Measurements from ENCODE around the gene OVCH1. TPM values are rescaled to one million over a fixed set of nuclear protein-coding genes. Genes with fewer than 3 reads are reported as not detected.

Gene OVCH1
- total RNA-seq, 1 experiment from 2014 or later: 1.9 TPM

DNA sequence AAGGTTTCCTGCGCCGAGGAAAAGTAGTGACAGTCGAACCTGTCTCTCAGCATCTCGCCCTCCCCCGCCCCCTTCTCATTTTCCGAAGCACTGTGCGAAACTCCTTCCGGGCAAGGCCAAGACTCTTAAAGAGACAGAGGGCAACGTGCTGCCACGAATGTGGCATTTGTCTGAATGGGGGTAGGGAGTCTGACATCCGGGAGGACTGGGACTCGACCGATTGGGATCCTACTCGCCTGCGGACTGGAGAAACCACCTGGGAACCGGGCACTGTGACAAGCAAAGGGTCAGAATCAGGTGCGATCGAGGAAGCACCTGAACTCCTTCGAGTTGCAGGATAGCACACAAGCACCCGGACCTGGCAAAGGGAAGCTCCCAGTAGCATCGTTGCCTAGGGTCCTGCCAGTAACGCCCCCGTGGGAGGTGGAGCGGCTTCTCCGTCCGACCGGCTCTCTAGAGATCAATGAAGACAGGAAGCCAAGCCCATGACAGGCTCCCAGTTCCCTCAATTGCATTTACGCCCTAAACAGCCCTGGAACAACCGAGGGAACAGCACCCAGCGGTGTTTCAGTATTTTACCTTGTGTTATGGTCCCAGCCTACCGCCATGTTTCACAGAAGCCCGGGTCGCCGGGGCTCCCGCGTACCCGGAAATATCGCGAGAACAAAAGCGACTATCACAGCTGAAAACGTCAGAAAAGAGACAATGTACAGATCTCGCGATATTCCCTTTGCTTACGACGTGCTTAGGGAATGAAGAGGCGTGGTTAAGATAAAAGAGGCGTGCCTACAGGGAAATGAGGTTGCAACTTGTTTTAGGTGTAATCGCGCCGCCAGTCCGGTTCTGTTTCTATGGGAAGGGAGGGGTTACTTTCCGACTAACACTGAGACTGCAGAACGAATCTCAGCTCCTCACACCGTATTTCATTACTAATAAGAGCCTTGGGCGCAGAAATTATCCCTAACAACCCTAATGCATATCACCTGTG lies 116.7 kb downstream of the OVCH1 start, which contains the start of gene ERGIC2:
Gene ERGIC2 (minus strand): TSS at position 637 of the 988 bp plus-strand sequence. CDS start 9,539 bp downstream, outside the sequence.
- DNase-seq (ENCODE audit: unreplicated experiment): peak; percentile 99
- Mint-ChIP-seq H3K27me3 (ENCODE audit: insufficient read depth, unreplicated experiment) (no peaks in the 10 kb centered on the region), H3K36me3 (ENCODE audit: insufficient read depth, unreplicated experiment) (peaks cover 22% of the 10 kb centered on the region), H3K4me3 (ENCODE audit: unreplicated experiment) (peak within 1 kb of the TSS; percentile 80), H3K27ac (ENCODE audit: low read depth, unreplicated experiment) (peak within 1 kb of the TSS; percentile 91), H3K9me3 (ENCODE audit: unreplicated experiment) (no peaks in the 10 kb centered on the region), H3K4me1 (ENCODE audit: insufficient read depth, unreplicated experiment) (peaks cover 17% of the 10 kb centered on the region)
- TSS peak; percentile 46 for BruUV-seq (replicated peaks)
- TF ChIP-seq, protein P1, sequence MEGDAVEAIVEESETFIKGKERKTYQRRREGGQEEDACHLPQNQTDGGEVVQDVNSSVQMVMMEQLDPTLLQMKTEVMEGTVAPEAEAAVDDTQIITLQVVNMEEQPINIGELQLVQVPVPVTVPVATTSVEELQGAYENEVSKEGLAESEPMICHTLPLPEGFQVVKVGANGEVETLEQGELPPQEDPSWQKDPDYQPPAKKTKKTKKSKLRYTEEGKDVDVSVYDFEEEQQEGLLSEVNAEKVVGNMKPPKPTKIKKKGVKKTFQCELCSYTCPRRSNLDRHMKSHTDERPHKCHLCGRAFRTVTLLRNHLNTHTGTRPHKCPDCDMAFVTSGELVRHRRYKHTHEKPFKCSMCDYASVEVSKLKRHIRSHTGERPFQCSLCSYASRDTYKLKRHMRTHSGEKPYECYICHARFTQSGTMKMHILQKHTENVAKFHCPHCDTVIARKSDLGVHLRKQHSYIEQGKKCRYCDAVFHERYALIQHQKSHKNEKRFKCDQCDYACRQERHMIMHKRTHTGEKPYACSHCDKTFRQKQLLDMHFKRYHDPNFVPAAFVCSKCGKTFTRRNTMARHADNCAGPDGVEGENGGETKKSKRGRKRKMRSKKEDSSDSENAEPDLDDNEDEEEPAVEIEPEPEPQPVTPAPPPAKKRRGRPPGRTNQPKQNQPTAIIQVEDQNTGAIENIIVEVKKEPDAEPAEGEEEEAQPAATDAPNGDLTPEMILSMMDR (IDR thresholded peaks at IDR 0.05; ENCODE audit: unreplicated experiment): no peak
- intact Hi-C loops (cut with micrococcal nuclease): loop anchor here (2.0 kb wide), 1 partner anchor 48 kb away; no protein-coding TSS in a partner anchor
- CTCF ChIA-PET: interaction anchor here (0.5 to 0.6 kb wide), 2 partner anchors 14 to 1185 kb away, joined by 3 read pairs; no protein-coding TSS in a partner anchor
- POLR2A ChIA-PET: interaction anchor here (0.6 to 2.6 kb wide), 23 partner anchors 9 to 1374 kb away, joined by 3 to 14 read pairs (median 3); partner anchors contain the start of genes CAPRIN2 and IPO8

Other genes starting within 250 kb of the OVCH1 start
- gene ERGIC2, start 116.5 kb downstream of the OVCH1 start, total RNA-seq (2022): 63.6 and 74.6 TPM in 2 replicates

Data from MCF 10A (cell line).